IPS-18c (cell line): ENCODE measurements around the gene KCTD21.

Source experiments
- H3K4me3 ChIP-seq: 2 replicates; pipeline ENCODE4 v1.7.0; 2013; ENCODE audit warnings: low read depth, mild to moderate bottlenecking, low read length, moderate library complexity; ENCODE audit not compliant: insufficient read depth
- H3K9me3 ChIP-seq: one replicate; pipeline ENCODE4 v1.6.1; 2013; ENCODE audit warnings: mild to moderate bottlenecking, low read length, moderate library complexity; ENCODE audit not compliant: control insufficient read depth, insufficient read depth

Gene KCTD21

GRCh38 chr11:78220218-78221157, 32.1 kb upstream of the KCTD21 start:
- Histone ChIP-seq H3K4me3 (no peak overlapping the region), H3K9me3 (no peaks in the 10 kb centered on the region)

GRCh38 chr11:78219493-78220217, 31.2 kb upstream of the KCTD21 start:
- Histone ChIP-seq H3K9me3 (no peaks in the 10 kb centered on the region), H3K4me3 (no peak overlapping the region)

- H3K4me3 ChIP-seq = no peak overlapping the region
- H3K9me3 ChIP-seq = no peaks in the 10 kb centered on the region
Measured at GRCh38 chr11:78218707-78219492, 30.5 kb upstream of the KCTD21 start.

- no peak overlapping the region for H3K4me3 ChIP-seq
Measured at GRCh38 chr11:78217650-78218541, 29.5 kb upstream of the KCTD21 start.

GRCh38 chr11:78216571-78217287, 28.3 kb upstream of the KCTD21 start:
- no peaks in the 10 kb centered on the region for H3K9me3 ChIP-seq
- no peak overlapping the region for H3K4me3 ChIP-seq

More at GRCh38 chr11:78217650-78218541, 29.5 kb upstream of the KCTD21 start:
- no peaks in the 10 kb centered on the region for H3K9me3 ChIP-seq

- no peak overlapping the region for H3K4me3 ChIP-seq
- no peaks in the 10 kb centered on the region for H3K9me3 ChIP-seq
Measured at GRCh38 chr11:78216021-78216420, 27.6 kb upstream of the KCTD21 start.

- Histone ChIP-seq H3K4me3 (no peak overlapping the region), H3K9me3 (no peaks in the 10 kb centered on the region)
Measured at GRCh38 chr11:78214331-78215194, 26.1 kb upstream of the KCTD21 start.

GRCh38 chr11:78213526-78214330, 25.3 kb upstream of the KCTD21 start:
- Histone ChIP-seq H3K9me3 (no peaks in the 10 kb centered on the region), H3K4me3 (no peak overlapping the region)

GRCh38 chr11:78212586-78213371, 24.4 kb upstream of the KCTD21 start:
- no peak overlapping the region for H3K4me3 ChIP-seq
- no peaks in the 10 kb centered on the region for H3K9me3 ChIP-seq

GRCh38 chr11:78211565-78211964, 23.1 kb upstream of the KCTD21 start:
- H3K9me3 ChIP-seq = no peaks in the 10 kb centered on the region
- H3K4me3 ChIP-seq = no peak overlapping the region

- H3K9me3 ChIP-seq = no peaks in the 10 kb centered on the region
- H3K4me3 ChIP-seq = no peak overlapping the region
Measured at GRCh38 chr11:78210000-78210608, 21.7 kb upstream of the KCTD21 start.

- no peaks in the 10 kb centered on the region for H3K9me3 ChIP-seq
- H3K4me3 ChIP-seq = no peak overlapping the region
Measured at GRCh38 chr11:78209478-78209877, 21.1 kb upstream of the KCTD21 start.

GRCh38 chr11:78208257-78209165, 20.1 kb upstream of the KCTD21 start:
- H3K4me3 ChIP-seq = no peak overlapping the region
- no peaks in the 10 kb centered on the region for H3K9me3 ChIP-seq
